NCI-H1436 (cell line): ENCODE data around the gene NTPCR.

Experiments used
- DNase-seq: peaks from one replicate; lab custom pipeline; 2025; lab: John Stamatoyannopoulos, UW

Gene NTPCR

DNA sequence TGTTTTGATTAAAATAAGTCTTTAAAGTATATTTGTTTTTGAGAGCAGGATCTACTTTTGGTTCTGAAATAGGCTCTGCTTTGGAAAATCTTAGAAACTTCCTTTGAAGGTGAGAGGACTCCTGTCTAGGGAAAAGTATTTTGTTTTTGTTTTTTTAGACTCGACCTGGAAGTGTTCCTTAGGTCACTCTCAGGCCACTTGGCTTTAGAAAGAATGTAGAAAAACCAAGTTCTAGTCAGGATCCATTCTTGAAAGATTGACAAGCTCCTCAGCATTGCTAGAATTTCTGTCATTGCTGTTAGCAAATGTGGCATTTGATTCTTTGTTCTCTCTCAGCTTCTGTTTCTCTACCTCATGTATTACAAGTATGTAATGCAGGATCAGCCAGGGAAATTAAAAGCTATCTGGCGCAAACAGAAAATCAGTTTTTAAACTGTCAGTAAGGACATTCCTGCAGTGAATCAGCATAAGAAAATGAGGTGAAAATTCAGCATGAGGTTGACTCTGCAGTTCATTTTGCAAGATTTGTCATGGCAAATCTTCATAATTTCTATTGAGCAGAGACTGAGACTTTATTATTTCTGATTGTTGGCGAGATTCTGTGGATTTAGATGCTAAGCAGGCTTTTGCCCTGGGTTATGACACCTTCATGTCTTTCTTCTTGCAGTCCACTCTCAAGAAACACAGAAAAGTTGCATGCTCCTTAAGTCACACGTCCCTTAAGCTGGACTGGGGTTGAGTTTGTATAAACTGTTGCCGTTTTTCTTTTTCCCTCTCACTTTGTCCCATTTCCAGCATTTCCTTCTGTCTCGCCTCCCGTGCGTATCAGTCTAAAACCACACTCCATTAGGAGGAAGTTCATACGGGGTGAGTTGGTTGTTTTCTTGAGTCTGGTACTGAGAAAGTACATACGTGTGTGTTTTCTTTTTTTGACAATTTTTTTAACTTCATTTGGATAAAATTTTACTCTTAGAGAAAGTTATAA, 12.6 kb downstream of the NTPCR start:
- DNase-seq: no peak

DNA sequence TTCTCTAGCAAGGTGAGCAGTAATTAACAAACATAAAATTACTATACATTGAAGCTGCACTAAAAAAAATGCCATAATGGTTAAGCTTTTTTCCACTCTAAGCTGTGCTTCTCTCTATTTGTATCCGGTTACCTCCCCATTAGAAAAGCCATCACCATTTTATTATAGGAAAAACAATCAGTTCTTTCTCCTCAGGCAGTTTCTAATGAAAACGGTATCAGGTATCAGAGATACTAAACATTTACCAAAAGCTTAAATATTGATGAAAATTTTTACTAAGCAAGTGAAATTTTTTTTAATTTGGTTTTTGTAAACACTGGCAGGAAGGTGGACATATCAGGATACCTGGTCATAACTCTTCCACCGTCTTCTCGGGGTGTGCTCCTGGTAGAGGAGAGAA, 14.2 kb downstream of the NTPCR start:
- no peak for DNase-seq

GRCh38 chr1:232965124-232965911, 14.9 kb downstream of the NTPCR start:
- DNase-seq: no peak

DNA sequence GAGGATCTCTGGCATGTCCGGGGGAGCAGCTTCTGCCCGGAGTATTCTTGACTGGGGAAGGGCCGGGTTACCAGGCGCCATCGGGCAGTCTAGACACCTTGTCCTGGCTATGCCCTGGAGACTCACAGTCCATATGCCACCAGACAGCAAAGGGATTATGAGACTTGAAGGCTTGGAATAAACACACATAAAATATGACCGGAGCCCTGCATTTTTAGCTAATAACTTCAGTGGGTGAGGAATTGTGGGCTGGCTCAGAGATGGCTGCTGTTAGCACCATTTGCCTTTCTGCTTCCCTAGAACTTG, 15.5 kb downstream of the NTPCR start:
- no peak for DNase-seq

DNA sequence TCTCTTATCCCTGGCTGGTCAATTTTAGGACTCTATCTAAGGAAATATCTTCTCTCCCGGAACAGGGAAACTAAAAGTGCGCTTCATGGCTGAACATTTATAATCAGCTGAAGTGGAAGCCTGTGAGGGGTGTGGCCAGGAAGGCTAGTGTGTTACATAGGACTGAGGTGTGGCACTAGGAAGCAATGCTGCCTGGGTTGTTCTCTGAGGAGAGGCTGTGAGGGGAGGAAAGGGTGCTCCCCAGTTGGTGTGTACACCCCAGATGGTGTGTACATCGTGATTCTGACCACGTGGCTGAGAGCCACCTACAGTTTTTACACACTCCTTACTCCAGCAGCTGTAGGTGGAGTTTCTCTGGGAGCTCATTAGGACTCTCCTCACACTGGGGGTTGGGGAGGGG, 16.3 kb downstream of the NTPCR start:
- no peak for DNase-seq

DNA sequence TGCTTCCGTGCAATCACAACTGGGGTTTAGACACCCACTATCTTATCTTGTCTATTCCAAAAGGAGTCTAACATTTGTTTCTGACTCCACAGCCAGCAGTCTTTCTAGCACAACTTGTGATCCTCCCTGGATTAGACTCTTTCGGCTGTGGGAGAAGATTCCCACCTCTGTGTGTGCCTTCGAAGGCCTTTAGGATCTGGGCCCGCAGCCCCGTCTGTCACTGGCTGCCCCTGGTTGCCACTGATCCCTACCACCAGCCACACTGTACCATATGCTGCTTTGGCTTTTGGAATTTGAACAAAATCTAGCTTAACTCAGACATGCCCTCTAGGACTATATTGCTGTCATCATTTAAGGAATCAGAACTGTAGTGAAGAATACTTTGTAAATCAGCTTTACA, 18.0 kb downstream of the NTPCR start:
- no peak for DNase-seq

- no peak for DNase-seq
These were observed 18.6 kb downstream of the NTPCR start for GRCh38 chr1:232968965-232969364.

GRCh38 chr1:232969799-232970198, 19.4 kb downstream of the NTPCR start:
- DNase-seq: no peak

- no peak for DNase-seq
These were observed 20.1 kb downstream of the NTPCR start for GRCh38 chr1:232970508-232970907.

GRCh38 chr1:232973652-232974611, 23.5 kb downstream of the NTPCR start:
- no peak for DNase-seq

- DNase-seq: no peak
These were observed 24.6 kb downstream of the NTPCR start for GRCh38 chr1:232974971-232975370.

DNA sequence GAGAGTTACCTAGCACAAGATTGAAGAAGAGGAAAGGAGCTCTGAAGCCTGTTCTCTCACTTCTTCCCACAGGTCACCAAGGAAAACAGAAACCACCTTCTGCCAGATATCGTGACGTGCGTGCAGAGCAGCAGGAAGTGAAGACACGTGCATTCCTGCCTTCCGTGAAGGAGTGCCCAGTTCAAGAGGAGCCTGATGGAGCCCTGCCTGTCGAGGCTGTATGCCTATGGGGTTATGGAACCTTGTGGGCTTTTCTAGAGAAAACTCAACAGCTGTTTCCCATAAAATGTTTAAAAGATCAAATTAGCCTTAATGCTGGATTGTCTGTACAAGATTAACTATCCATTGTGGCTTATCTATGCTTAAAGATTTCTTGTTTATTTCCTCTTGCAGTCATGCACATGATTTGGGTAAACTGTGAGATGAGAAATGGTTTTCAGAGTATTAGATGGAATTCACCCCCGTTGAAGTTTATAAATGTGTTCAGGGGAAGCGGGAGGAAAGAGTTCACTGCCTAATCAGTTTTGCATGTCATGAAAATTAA, 27.8 kb downstream of the NTPCR start:
- no peak for DNase-seq

GRCh38 chr1:232978815-232979214, 28.4 kb downstream of the NTPCR start:
- DNase-seq: no peak

GRCh38 chr1:232979558-232979957, 29.1 kb downstream of the NTPCR start:
- no peak for DNase-seq

DNA sequence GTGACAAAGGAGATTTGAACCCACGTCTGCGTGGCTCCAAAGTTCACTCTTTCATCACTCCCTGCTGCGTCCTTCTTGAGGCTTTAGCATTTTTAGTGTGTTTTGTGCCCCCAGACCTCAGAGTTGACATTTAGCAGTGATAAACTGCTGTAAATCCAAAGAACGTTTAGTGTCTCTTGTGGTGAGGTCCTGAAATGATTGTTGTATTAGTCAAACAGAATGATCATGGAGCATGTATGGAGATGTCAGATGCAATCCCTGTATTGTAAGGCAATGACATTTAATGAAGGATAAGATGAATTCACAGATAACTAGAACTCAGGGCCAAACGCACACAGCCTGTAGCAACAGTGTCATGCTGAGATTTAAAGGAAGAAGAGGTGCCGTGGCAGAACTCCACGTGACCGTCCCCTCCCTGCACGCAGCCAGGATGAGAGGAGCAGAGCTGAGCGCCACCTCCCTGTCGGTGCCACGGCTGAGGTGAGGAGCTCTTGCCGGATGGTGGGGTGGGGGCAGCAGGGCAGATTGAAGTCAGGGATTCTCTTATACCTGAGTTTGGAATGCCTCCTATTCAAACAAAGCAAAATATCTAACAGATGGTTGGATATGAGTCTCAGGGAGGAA, 30.1 kb downstream of the NTPCR start:
- no peak for DNase-seq

GRCh38 chr1:232980986-232981560, 30.7 kb downstream of the NTPCR start:
- DNase-seq: no peak

- no peak for DNase-seq
These were observed 32.0 kb downstream of the NTPCR start for GRCh38 chr1:232982238-232982944.

DNA sequence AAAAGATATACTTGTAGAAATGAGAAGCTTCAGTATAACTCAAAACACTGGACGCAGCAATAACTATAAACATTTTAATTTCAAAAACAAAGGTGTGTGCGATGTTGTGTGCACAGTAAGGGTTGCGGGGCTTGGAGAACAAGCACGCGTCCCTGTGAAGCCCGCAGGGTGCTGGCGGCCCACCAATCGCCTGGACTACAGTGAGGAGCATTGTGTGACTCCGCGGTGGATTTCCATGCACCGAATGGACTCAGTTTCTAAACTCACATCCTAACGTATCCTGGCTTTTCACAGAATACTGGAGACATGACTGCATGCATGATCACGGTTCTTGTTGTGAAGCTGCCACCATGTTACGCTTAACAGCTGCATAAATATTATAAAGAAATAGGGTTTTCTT, 33.0 kb downstream of the NTPCR start:
- no peak for DNase-seq

DNA sequence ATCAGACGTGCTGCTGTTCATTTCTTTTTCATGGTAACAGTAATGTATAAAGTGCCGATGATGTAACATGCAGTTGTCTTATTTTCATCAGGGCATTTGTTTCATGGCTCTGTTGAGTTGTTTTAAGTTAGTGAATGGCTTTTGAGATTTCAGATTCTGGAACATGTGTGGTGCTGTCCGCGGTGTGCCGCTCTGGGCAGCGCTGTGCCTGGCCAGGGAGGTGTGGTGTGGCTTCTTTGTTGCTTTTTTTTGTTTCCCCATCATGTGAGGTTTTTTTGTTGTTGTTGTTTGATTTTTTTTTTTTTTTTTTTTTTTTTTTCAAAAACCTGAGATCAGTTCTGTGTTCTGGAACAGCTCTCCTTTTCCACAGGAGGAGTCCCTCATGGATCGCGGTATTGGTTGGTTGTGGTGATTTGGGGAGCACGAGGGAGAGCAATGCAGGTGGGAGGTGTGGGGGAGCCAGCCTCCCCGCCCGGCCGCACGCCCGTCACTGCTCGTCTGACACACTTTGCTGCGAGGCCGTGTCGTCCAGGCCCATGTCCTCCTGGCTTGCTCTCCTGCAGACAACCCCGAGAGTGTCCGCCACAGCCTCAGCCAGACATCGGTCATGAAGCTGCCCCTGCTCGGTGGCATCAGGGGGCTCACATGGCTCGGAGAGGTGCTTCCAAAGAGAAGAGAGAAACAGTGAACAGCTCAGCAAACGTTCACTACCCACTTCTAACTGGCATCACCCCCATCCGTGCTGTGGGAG, 33.6 kb downstream of the NTPCR start:
- no peak for DNase-seq
